H1 (cell line): Measurements from ENCODE around the gene GNG7. TPM values are rescaled to one million over a fixed set of nuclear protein-coding genes. Genes with fewer than 3 reads are reported as not detected.

Experiments
- CTCF ChIA-PET: fragments of 300-600 bp; sonication (Branson Sonifier 250); formaldehyde crosslinking; loops from one replicate; lab custom pipeline; 2021; ENCODE audit not compliant: partially characterized antibody; lab: Charles Lee
- POLR2A ChIA-PET: fragments of 300-600 bp; sonication (Branson Sonifier 250); formaldehyde crosslinking; loops from one replicate; lab custom pipeline; 2021; ENCODE audit warnings: inconsistent platforms; ENCODE audit not compliant: partially characterized antibody; lab: Charles Lee
- DNase-seq, 2 experiments: peaks; one replicate each; pipeline versions ENCODE4 v3.0.0 to v3.0.0-alpha.2; 2010 to 2022; ENCODE audit warnings: low spot score in 2 of 2, low read depth in 1 of 2, mixed read lengths in 1 of 2
- FAIRE-seq: peaks from 2 replicates; lab custom pipeline; 2011; peaks lifted over from hg19 to GRCh38; lab: Jason Lieb, UNC
- H2AFZ ChIP-seq: 2 replicates; pipeline ENCODE4 v1.8.1; 2012; ENCODE audit warnings: low read length, inconsistent platforms
- H2AK5ac ChIP-seq: 2 replicates; pipeline ENCODE4 v1.6.1; 2013; ENCODE audit warnings: low read depth, low read length
- H2BK120ac ChIP-seq: replicated peaks from 2 replicates; pipeline ENCODE3; 2013; ENCODE audit warnings: low read depth, low read length, inconsistent platforms
- H2BK12ac ChIP-seq: 2 replicates; pipeline ENCODE4 v1.6.1; 2013; ENCODE audit warnings: low read depth, low read length
- H2BK15ac ChIP-seq: 2 replicates; pipeline ENCODE4 v1.6.1; 2013; ENCODE audit warnings: low read length
- H2BK20ac ChIP-seq: 2 replicates; pipeline ENCODE4 v1.6.1; 2013; ENCODE audit warnings: low read length
- H2BK5ac ChIP-seq: 2 replicates; pipeline ENCODE4 v1.6.1; 2013; ENCODE audit warnings: low read depth, low read length
- H3K14ac ChIP-seq: 2 replicates; pipeline ENCODE4 v1.6.1; 2013; ENCODE audit warnings: inconsistent platforms; ENCODE audit not compliant: insufficient read length
- H3K18ac ChIP-seq: 2 replicates; pipeline ENCODE4 v1.6.1; 2013; ENCODE audit warnings: low read length; ENCODE audit errors: extremely low read depth
- H3K23ac ChIP-seq: 2 replicates; pipeline ENCODE4 v1.6.1; 2013; ENCODE audit warnings: inconsistent platforms; ENCODE audit not compliant: insufficient read length
- H3K23me2 ChIP-seq: 2 replicates; pipeline ENCODE4 v1.6.1; 2013; ENCODE audit warnings: low read depth, low read length
- H3K27ac ChIP-seq: 2 replicates; pipeline ENCODE4 v1.6.1; 2011; ENCODE audit warnings: low read depth, low read length, inconsistent platforms
- H3K27me3 ChIP-seq, 4 experiments: replicated peaks in 1 of 4; 1 replicate in 1 of 4; 2 replicates in 3 of 4; pipeline versions ENCODE4 v1.6.1 to v1.8.1; 2011 to 2013; ENCODE audit warnings: low read length in 3 of 4, mild to moderate bottlenecking in 3 of 4, inconsistent platforms in 2 of 4, mixed read lengths in 2 of 4, moderate library complexity in 1 of 4; ENCODE audit not compliant: control insufficient read depth in 3 of 4, insufficient read depth in 3 of 4; ENCODE audit errors: extremely low read depth in 1 of 4
- H3K36me3 ChIP-seq, 4 experiments: 2 replicates each; pipeline versions ENCODE4 v1.6.1 to v1.8.1; 2011 to 2013; ENCODE audit warnings: mild to moderate bottlenecking in 4 of 4, low read length in 3 of 4, moderate library complexity in 2 of 4, control low read depth in 1 of 4, inconsistent platforms in 1 of 4; ENCODE audit not compliant: insufficient read depth in 4 of 4, control insufficient read depth in 2 of 4
- H3K4ac ChIP-seq: replicated peaks from 2 replicates; pipeline ENCODE3; 2013; ENCODE audit warnings: low read length, low read depth, mixed read lengths, inconsistent platforms; ENCODE audit not compliant: insufficient read length
- H3K4me1 ChIP-seq, 4 experiments: replicated peaks in 1 of 4; 1 replicate in 1 of 4; 2 replicates in 3 of 4; pipeline versions ENCODE4 v1.6.1 to v1.8.1; 2011 to 2013; ENCODE audit warnings: low read length in 3 of 4, inconsistent platforms in 2 of 4, mixed read lengths in 1 of 4; ENCODE audit not compliant: insufficient read depth in 4 of 4, control insufficient read depth in 3 of 4
- H3K4me2 ChIP-seq, 2 experiments: 2 replicates each; pipeline versions ENCODE4 v1.6.1 to v1.8.1; 2011 to 2013; ENCODE audit warnings: low read depth in 2 of 2, low read length in 2 of 2, control low read depth in 1 of 2, inconsistent platforms in 1 of 2, mild to moderate bottlenecking in 1 of 2; ENCODE audit not compliant: insufficient read depth in 1 of 2
- H3K4me3 ChIP-seq, 4 experiments: fragments of 200-600, 300-600 bp in 1 of 4; sonication (generic), shearing (Covaris generic), sonication (Bioruptor Twin) in 1 of 4; 2 replicates each; pipeline versions ENCODE4 v1.5.1 to v1.8.1; 2011 to 2016; ENCODE audit warnings: low read length in 4 of 4, low read depth in 3 of 4, control low read depth in 2 of 4, inconsistent platforms in 2 of 4, mild to moderate bottlenecking in 2 of 4, mixed read lengths in 1 of 4, moderate library complexity in 1 of 4; ENCODE audit not compliant: insufficient read depth in 2 of 4; ENCODE audit errors: extremely low read depth in 1 of 4
- H3K56ac ChIP-seq: replicated peaks from 2 replicates; pipeline ENCODE3; 2013; ENCODE audit warnings: low read depth, mild to moderate bottlenecking, mixed read lengths, low read length, inconsistent platforms; ENCODE audit not compliant: insufficient read length
- H3K79me1 ChIP-seq: 2 replicates; pipeline ENCODE4 v1.6.1; 2013; ENCODE audit warnings: low read depth, low read length, control low read depth
- H3K79me2 ChIP-seq, 2 experiments: 2 replicates each; pipeline versions ENCODE4 v1.6.1 to v1.8.1; 2012 to 2013; ENCODE audit warnings: low read length in 2 of 2, mild to moderate bottlenecking in 2 of 2, inconsistent platforms in 1 of 2; ENCODE audit not compliant: insufficient read depth in 2 of 2, control insufficient read depth in 1 of 2
- H3K9ac ChIP-seq, 4 experiments: replicated peaks in 1 of 4; 1 replicate in 1 of 4; 2 replicates in 3 of 4; pipeline versions ENCODE4 v1.6.1 to v1.8.1; 2011 to 2013; ENCODE audit warnings: low read depth in 3 of 4, low read length in 3 of 4, control low read depth in 2 of 4, mild to moderate bottlenecking in 2 of 4, moderate library complexity in 2 of 4, inconsistent platforms in 1 of 4; ENCODE audit errors: extremely low read depth in 1 of 4
- H3K9me3 ChIP-seq, 2 experiments: 2 replicates each; pipeline versions ENCODE4 v1.6.1 to v1.8.1; 2012 to 2013; ENCODE audit warnings: mild to moderate bottlenecking in 2 of 2, moderate library complexity in 2 of 2, control low read depth in 1 of 2, inconsistent platforms in 1 of 2, low read depth in 1 of 2, low read length in 1 of 2, mixed read lengths in 1 of 2; ENCODE audit not compliant: insufficient read depth in 2 of 2
- H4K20me1 ChIP-seq, 2 experiments: replicated peaks in 1 of 2; 2 replicates each; pipeline versions ENCODE3 to v1.8.1; 2011 to 2013; ENCODE audit warnings: inconsistent platforms in 2 of 2, low read length in 2 of 2, mild to moderate bottlenecking in 1 of 2; ENCODE audit not compliant: insufficient read depth in 2 of 2, control insufficient read depth in 1 of 2
- H4K5ac ChIP-seq: 2 replicates; pipeline ENCODE4 v1.6.1; 2013; ENCODE audit warnings: low read length, low read depth, mixed read lengths, inconsistent platforms; ENCODE audit not compliant: insufficient read length
- H4K8ac ChIP-seq: 2 replicates; pipeline ENCODE4 v1.8.0; 2013; ENCODE audit warnings: mild to moderate bottlenecking, moderate library complexity, low read length, inconsistent platforms; ENCODE audit not compliant: insufficient read depth; ENCODE audit errors: extremely low read depth
- H4K91ac ChIP-seq: replicated peaks from 2 replicates; pipeline ENCODE3; 2013; ENCODE audit warnings: low read length, mixed read lengths, inconsistent platforms; ENCODE audit not compliant: insufficient read length
- ASH2L ChIP-seq: fragments of 200-600, 300-600 bp; sonication (generic); IDR thresholded peaks from one replicate; pipeline ENCODE4 v1.7.1; 2017; ENCODE audit warnings: low read length
- BACH1 ChIP-seq: IDR thresholded peaks from 2 replicates; pipeline ENCODE4 v1.6.1; 2012; ENCODE audit warnings: low read length, improper control_type of control experiment
- CTCF ChIP-seq, 3 experiments: IDR thresholded peaks; 1 replicate in 2 of 3; 2 replicates in 1 of 3; pipeline versions ENCODE4 v1.5.1 to v1.6.1; 2011; ENCODE audit warnings: low read length in 3 of 3, mild to moderate bottlenecking in 3 of 3, inconsistent platforms in 2 of 3, low read depth in 1 of 3, moderate library complexity in 1 of 3; ENCODE audit not compliant: insufficient read depth in 1 of 3; ENCODE audit errors: control extremely low read depth in 1 of 3
- TAF1 ChIP-seq: IDR thresholded peaks from 2 replicates; pipeline ENCODE4 v1.6.1; 2011; ENCODE audit warnings: mild to moderate bottlenecking, low read depth, low read length
- TAF7 ChIP-seq: optimal IDR thresholded peaks from 2 replicates; pipeline ENCODE3; 2011; ENCODE audit warnings: low read depth, mild to moderate bottlenecking, inconsistent platforms, low read length, moderate library complexity, borderline replicate concordance
- TEAD4 ChIP-seq: IDR thresholded peaks from 2 replicates; pipeline ENCODE4 v1.6.1; 2012; ENCODE audit warnings: low read depth, low read length, inconsistent platforms, mixed read lengths
- WGBS, 2 experiments: shearing (Covaris generic) in 1 of 2; methylation state at CpG; one replicate each; pipeline versions ENCODE4 v1.1.6 to v1.1.7; 2013 to 2015; ENCODE audit warnings: low lambda C conversion rate in 2 of 2, mixed read lengths in 2 of 2, inconsistent platforms in 1 of 2, low coverage in 1 of 2, missing lambda C conversion rate in 1 of 2; ENCODE audit not compliant: insufficient replicate concordance in 2 of 2, insufficient coverage in 1 of 2, insufficient read length in 1 of 2; ENCODE audit errors: extremely low coverage in 1 of 2, missing lambda C conversion rate in 1 of 2; 5-methylcytosine and 5-hydroxymethylcytosine counted together
- polyA plus RNA-seq, 7 experiments: library from polyadenylated mRNA; depleted of rRNA in 3 of 7; stranded (reverse) in 5 of 7; unstranded in 2 of 7; fragments of >200 nt in 5 of 7; fragments of 200-250 nt in 2 of 7; gene quantifications; 1 replicate in 5 of 7; 2 replicates in 1 of 7; 4 replicates in 1 of 7; pipeline versions ENCODE4 v1.2.1 to v1.2.3, GENCODE V29; 2011 to 2013; ENCODE audit warnings: missing spikeins in 2 of 7, mixed read lengths in 2 of 7
- total RNA-seq: library from RNA; stranded (reverse); fragmentation: NEBNext Ultra II Directional; extraction: Animal tissue kit (Norgen Biotek cat#: 25700); gene quantifications from 2 replicates; pipeline ENCODE4 v1.2.1, GENCODE V29; 2021

Gene GNG7
- total and polyA plus RNA-seq, 2 of the 8 experiments (the other 6 are each of a cell fraction or from before 2014, with no cell fraction given) = 2.8 to 7.8 TPM

- Histone ChIP-seq H2BK120ac (no peak overlapping the region), H4K91ac (no peak overlapping the region), H3K23me2 (peaks cover 3% of the 10 kb centered on the region; the same call in 1 of the 2 replicates), H3K23ac (no peak overlapping the region), H2BK15ac (no peak overlapping the region), H3K79me2 (no peaks in the 10 kb centered on the region), H3K4ac (no peak overlapping the region), H3K79me1 (no peaks in the 10 kb centered on the region), H4K20me1 (peaks cover 0 to 2% of the 10 kb centered on the region in 2 experiments), H2BK12ac (no peak overlapping the region), H3K9ac (no peak overlapping the region), H2AK5ac (0 out of 2 replicates have a peak overlapping the region, but pooled peaks have one; percentile 53), H2AFZ (no peak overlapping the region), H3K27ac (no peak overlapping the region), H2BK20ac (no peak overlapping the region), H2BK5ac (no peak overlapping the region), H4K8ac (no peak overlapping the region), H3K14ac (no peak overlapping the region), H3K56ac (no peak overlapping the region), H3K4me2 (no peak overlapping the region), H3K36me3 (no peaks in the 10 kb centered on the region), H3K18ac (no peak overlapping the region; the same call in 1 of the 2 replicates), H3K27me3 (no peaks in the 10 kb centered on the region), H4K5ac (no peak overlapping the region), H3K9me3 (no peaks in the 10 kb centered on the region; a peak in 1 of 4 replicates), H3K4me3 (no peak overlapping the region), H3K4me1 (no peaks in the 10 kb centered on the region; a peak in 1 of 7 replicates)
- TF ChIP-seq ASH2L (no peak), BACH1 (no peak), TAF1 (no peak), CTCF (IDR thresholded peaks at IDR 0.05; ENCODE audit: control extremely low read depth in 1 of 3, insufficient read depth in 1 of 3, low read depth in 1 of 3, low read length in 3 of 3) (no peak), TAF7 (no peak), TEAD4 (no peak)
- ChIA-PET CTCF (interaction anchor here (1.0 kb wide), 1 partner anchor 44 kb away, joined by 3 read pairs; no protein-coding TSS in a partner anchor), POLR2A (interaction anchor here (0.7 to 1.2 kb wide), 2 partner anchors 27 to 91 kb away, joined by 3 read pairs; partner anchors contain the start of gene GADD45B)
- DNase-seq (no peak), FAIRE-seq (no peak)
- WGBS, 2 experiments = 85% methylated on average over 16 of the region's 17 CpGs; no CpG with 5 or more reads in 1 of the 2 experiments
Measured at GRCh38 chr19:2567580-2567979, 134.9 kb downstream of the GNG7 start.
